ENCODE measurements around the gene GALNT1.

DNA sequence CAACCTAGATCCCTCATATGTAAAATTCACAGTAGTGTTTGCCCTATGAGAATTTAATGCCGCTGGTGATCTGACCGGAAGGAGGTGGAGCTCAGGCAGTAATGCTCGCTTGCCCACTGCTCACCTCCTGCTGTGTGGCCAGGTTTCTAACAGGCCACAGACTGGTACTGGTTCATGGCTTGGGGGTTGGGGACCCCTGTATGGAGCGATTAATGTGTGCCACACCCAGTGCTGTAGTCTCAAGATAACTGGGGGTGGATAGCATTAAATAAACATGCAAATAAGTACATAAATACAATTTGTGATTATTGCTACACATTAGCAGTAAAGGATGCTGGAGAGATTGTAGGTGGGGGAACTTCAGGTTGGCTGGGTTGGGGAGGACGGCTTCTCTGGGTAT is 3.2 kb downstream of the GALNT1 start:
- TF ChIP-seq POLR2A (IDR thresholded peaks at IDR 0.05) (no peak), EP300 (IDR thresholded peaks at IDR 0.05) (no peak), POLR2AphosphoS5 (IDR thresholded peaks at IDR 0.05) (no peak)
- TF ChIP-seq, protein P1, sequence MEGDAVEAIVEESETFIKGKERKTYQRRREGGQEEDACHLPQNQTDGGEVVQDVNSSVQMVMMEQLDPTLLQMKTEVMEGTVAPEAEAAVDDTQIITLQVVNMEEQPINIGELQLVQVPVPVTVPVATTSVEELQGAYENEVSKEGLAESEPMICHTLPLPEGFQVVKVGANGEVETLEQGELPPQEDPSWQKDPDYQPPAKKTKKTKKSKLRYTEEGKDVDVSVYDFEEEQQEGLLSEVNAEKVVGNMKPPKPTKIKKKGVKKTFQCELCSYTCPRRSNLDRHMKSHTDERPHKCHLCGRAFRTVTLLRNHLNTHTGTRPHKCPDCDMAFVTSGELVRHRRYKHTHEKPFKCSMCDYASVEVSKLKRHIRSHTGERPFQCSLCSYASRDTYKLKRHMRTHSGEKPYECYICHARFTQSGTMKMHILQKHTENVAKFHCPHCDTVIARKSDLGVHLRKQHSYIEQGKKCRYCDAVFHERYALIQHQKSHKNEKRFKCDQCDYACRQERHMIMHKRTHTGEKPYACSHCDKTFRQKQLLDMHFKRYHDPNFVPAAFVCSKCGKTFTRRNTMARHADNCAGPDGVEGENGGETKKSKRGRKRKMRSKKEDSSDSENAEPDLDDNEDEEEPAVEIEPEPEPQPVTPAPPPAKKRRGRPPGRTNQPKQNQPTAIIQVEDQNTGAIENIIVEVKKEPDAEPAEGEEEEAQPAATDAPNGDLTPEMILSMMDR (IDR thresholded peaks at IDR 0.05): no peak

Data from gastroesophageal sphincter (tissue), 3 donors.